KBM-7 (cell line): ENCODE data around the gene ZNF445.
"Not testable (repeated sequence)": the region's sequence is repeated elsewhere in the genome, so short reads cannot be mapped to it uniquely, and the experiment has no call there.

Experiments used
- DNase-seq: peaks from one replicate; pipeline ENCODE4 v3.0.0-alpha.2; 2015
- in situ Hi-C: fragments of 300-500 bp; cut with MboI; formaldehyde crosslinking; loops from 2 replicates; pipeline ENCODE4 v1.14.3; 2020; ENCODE audit warnings: low sequenced_read_pairs, low pct_unique_long_range_greater_than_20kb, mixed read lengths

Gene ZNF445

DNA sequence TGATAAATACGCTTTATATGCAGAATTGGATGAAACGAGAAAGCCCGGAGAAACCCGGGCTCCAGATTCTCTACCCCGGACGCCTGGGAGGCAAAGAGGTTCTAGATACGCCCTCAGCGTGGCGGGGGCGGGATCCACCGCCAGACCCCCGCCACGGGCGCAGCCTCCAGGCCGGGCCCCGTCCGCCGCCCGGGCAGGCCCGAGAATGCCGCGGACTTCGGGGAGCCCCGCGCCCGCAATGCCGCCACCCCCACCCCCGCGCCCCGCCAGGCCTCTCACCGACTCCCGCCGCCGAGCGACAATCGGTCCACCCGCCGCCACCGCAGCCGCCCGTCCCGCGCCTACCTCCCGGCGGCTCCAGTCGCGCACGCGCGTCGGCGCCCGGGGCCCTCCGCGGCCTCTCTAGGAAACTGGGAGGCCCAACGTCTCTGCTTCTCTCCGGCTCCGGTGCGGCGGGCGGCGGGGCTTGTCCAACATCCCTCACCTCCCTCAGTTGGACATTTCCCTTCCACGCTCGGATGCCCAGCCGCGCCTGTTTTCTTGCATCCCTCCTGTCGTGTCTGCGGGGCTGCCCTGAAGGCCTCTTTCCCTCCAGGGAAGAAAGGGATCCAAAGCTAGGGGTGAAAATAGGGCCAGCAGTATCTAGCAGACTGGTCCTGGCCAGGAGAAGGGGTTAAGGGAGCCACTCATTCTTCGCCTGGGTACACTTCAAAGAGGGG, at the start of gene ZNF445:
TSS of gene ZNF445 (minus strand) at position 359 of the 719 bp plus-strand sequence. CDS start 22,121 bp downstream, outside the sequence.
- peak; percentile 83 for DNase-seq
- in situ Hi-C loops: no loop called here

DNA sequence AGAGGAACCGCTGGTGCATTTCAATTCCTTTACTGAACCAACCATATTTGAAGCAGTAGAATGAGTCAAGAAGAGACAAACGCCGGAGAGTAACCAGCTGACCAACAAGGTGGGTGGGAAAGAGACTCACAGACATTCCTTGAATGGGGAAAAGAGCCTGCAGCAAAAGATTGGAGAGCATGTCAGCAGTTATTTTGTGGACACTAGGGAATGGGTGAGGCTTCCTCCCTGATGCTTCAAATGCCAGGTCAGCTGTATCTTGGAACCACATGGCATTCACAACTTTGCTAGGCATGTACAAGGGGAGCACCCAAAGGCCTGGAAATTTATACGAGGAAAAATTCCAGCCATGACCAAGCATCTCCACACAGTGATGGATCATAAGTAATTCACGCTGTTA, 47.6 kb upstream of the ZNF445 start:
- no peak for DNase-seq
- in situ Hi-C loops: no loop called here

DNA sequence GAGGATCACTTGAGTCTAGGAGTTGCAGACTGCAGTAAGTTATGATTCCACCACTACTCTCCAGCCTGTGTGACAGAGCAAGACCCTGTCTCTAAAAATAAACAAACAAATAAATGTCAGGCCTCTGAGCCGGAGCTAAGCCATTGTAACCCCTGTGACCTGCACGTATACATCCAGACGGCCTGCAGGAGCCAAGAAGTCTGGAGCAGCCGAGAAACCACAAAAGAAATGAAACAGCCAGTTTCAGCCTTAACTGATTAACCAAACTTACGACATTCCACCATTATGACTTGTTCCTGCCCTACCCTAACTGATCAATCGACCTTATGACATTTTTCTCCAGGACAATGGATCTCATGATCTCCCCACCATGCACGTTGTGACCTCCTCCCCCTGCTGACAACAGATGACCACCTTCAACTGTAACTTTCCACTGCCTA, 45.0 kb upstream of the ZNF445 start:
- DNase-seq: no peak
- in situ Hi-C loops: no loop called here

DNA sequence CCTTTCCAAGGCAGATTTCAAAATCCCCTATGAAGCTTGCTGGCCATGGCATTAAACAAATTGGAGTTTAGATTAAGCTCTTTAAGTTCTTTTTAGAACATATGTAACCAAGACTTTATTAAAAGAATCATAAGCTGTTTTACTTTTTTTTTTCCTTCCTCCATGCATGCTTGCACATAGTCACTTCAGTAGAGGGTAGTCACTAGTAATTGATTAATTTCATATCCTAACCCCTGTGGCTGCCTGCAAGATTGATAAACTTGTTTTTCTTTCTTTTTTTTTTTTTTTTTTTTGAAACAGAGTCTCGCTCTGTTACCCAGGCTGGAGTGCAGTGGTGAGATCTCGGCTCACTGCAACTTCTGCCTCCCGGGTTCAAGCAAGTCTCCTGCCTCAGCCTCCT, 44.3 kb upstream of the ZNF445 start:
- DNase-seq: no peak
- in situ Hi-C loops: no loop called here

DNA sequence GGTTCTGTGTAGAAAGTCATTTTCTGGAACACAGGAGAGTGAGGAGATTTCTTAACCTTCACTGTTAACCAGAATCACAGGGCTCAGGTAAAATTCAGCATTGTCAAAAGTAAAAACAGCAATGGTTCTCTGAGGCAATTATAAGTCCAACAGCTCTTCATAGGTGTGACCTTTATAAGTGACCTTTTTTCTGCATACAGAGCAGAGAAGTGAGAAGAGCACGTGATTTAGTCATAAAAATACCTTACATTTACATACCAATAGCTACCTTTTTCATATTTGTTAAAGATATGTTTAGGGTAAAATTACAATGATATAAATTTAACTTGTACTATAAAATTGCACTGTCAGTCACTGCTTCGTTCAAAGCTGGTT, 41.3 kb upstream of the ZNF445 start:
- no peak for DNase-seq
- in situ Hi-C loops: no loop called here

DNA sequence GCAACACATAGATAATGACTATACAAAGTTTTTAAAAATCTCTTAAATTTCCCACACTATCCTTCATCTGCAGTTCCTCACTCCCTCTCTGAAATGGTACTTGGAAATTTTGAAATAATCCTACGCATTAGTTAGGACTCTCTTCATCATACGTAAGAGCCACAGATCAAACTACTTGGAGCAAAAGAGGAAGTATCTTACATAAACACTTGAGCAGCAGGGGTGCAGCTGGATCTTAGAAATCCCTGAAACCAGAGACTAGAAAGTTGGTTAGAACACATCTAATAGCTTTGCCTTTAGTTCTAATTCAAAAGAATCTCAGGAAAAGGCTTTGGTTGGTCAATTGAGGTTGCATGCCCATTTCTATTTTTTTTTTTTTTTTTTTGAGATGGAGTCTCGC, 38.8 kb upstream of the ZNF445 start:
- DNase-seq: peak; percentile 75
- in situ Hi-C loops: no loop called here

DNA sequence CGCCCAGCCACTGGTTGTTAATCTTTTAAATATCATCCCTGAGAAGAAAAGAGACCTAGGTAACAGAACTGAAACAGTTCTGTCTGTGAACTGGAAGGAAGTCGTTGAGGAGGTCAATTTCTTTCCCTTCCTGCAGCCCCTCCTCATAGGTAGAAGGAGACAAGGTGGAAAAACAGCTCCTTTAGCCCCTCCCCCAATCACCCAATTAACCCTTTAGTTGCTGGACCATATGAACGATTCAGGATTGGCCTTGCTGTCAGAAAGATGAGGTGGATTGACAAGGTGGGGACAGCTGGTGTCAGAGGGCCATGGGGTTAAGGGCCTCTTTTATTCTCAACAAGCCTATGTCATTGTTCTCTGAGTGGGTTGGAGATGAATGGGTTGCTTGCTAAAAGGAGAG, 36.0 kb upstream of the ZNF445 start:
- in situ Hi-C loops: no loop called here
- DNase-seq: no peak

DNA sequence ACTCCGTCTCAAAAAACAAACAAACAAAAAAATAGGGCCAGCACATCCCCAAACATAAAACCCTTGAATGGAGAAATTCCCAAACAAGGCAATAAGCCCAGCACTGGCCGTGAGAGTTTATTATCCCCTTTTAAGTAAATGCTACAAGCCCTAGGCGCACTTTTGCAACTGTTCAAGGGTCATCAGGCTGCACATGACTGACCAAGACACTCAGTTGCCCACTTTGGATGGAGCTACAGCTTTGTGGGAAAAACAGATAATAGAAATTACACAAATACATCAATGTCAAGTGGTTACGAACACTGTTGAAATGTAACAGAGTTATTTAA, 33.7 kb upstream of the ZNF445 start:
- in situ Hi-C loops: no loop called here

DNA sequence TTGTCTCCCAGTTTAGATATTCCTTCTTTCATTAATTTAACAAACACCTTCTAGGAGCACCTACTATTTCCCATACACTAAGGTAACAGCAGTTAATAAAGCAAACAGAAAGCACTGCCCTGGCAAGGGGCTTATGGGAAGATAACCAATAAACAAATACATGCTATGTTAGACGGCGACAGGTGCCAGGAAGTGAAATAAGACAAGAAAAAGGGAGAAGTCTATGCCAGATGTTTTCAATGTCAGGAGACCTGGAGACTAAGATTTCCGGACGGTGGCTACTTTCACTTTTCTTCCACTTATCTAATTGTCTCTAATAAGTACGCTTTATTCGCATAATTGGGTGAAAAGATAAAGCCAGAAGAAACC, 32.5 kb upstream of the ZNF445 start:
- in situ Hi-C loops: no loop called here
- peak; percentile 53 for DNase-seq

More for the DNA sequence above, 33.7 kb upstream of the ZNF445 start:
- no peak for DNase-seq

DNA sequence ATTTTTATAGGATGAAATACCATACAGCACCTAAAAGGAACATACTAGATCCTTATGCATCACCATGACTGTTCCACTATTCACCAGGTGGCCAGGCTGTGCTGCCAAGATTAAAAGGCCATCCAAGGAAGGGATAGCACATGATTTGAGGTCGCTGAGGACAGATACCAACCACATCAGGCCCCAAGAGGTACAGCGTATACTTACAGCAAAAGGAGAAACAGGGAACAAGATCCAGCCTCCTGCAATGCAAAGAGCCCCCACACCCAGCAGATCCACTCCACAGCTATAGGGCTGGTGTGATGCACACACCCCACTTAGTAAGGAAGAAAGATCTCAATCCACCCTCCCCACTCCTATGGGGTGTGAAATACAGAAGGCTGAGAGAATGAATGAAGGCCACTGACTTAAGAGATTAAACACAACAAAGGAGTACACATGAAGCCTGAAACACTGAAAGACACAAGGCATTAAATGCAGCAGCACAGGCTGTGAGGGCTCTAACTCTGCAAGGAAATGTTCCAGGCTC, 32.0 kb upstream of the ZNF445 start:
- in situ Hi-C loops: no loop called here
- DNase-seq: peak; percentile 71

DNA sequence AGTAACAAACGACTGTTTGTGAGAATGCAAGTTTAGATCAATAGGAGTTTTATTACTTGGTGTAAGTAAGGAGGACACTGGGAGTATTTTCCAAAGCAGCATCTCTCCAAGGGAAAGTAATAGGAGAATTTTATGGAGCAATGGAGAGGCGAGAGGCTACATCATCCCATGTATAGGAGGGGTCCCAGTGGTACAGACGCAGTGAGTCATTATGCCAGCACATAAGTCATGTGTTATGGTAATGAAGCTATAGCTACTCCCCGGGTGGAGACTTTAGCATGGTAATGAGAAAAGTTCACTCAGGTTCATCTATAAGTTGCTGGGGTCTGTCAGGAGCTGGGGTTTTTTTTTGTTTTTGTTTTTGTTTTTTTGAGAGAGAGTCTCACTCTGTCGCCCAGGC, 29.5 kb upstream of the ZNF445 start:
- DNase-seq: no peak
- in situ Hi-C loops: no loop called here

DNA sequence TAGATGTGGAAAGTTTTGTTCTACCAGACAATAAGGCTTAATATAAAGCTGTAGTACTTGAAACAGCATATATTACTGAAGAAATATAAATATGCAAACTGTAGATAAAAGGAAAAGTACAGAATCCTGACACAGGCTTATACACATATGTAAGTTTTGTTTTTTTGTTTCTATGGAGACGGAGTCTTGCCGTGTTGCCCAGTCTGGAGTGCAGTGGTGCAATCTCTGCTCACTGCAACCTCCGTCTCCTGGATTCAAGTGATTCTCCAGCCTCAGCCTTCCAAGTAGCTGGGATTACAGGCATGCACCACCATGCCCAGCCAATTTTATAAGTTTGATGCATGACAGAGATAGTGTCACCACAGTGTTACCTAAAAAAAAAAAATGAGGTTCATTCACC, 29.1 kb upstream of the ZNF445 start:
- no peak for DNase-seq
- in situ Hi-C loops: no loop called here

DNA sequence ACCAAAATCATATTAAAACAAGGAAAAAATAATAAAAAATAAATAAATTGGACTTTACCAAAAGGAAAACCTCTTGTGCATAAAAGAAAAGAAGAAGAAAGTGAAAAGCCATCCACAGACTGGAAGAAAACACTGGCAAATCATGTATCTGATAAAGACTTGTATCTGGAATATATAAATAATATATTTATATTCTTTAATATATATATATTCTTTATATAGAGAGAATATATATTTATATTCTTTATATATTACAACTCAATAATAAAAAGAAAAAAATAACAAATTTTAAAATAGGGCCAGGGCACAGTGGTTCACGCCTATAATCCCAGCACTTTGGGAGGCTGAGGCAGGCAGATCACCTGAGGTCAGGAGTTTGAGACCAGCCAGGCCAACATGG, 27.1 kb upstream of the ZNF445 start:
- in situ Hi-C loops: no loop called here
- DNase-seq: no peak

DNA sequence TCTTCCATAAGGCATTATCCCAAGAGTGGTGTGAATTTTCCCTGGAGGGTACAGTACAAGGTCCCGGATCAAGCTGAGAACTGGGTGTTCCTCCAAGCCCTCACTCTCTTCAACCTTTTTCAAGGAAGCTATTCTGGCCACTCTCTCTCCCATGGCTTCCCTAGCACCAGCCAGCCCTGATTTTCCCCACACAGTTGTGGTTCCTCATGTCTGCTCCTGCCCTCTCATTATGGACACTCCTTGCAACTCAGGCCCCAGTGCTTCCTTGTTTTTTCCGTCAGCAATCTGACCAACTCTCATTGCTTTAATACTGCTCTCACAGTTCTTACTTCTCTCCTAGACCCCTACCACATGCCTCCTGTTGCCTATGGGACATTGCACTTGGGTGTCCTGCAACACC, 25.7 kb upstream of the ZNF445 start:
- in situ Hi-C loops, DNase-seq: not testable (repeated sequence)

DNA sequence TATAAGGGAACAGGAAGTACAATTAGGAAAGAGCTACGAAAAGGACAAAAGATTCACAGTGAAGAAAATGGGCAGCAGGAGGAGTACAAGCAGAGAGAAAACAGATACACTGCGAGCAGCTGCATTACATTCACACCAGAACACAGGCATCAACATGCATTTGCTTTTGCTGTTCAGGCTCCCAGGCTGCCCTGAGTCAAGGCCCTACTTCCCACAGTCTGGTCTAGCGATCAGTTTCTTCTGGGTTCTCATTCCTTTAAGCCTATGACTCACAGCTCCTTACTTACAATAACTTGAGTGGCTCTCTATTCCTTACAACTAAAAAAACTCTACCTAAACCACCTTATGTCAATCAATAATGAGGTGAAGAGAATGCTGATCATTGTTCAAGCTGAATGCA, 24.5 kb upstream of the ZNF445 start:
- no peak for DNase-seq
- in situ Hi-C loops: no loop called here

DNA sequence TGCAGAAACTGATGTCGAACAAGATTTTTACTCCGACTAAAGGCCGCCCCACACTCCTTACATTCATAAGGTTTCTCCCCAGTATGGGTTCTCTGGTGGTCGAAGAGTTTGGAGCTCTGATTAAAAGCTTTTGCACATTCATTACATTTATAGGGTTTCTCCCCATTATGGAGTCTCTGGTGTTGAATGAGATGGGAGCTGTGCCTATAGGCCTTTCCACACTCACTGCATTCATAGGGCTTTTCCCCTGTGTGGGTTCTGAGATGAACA, 22.4 kb upstream of the ZNF445 start:
- in situ Hi-C loops, DNase-seq: not testable (repeated sequence)

DNA sequence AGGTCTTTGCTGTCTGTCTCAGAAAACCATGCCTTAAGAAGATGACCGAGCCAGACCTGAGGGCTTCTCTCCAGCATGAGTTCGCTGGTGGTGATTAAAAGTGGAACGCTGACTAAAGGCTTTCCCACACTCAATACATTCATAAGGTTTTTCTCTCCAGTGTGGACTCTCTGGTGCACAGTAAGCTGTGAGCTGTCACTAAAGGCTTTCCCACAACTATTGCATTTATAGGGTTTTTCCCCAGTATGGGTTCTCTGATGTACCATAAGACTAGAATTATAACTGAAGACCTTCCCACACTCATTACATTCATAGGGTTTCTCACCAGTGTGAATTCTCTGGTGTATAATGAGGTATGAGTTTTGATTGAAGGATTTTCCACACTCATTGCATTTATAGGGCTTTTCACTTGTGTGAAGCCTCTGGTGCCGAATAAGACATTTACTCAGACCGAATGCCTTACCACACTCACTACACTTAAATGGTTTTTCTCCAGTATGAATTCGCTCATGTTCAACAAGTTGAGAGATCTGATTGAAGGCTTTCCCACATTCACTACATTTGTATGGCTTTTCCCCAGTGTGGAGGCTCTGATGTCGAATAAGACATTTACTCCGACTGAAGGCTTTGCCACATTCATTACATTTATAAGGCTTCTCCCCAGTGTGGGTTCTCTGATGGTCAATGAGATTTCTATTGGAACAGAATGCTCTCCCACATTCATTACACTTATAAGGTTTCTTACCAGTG, 21.9 kb upstream of the ZNF445 start:
- in situ Hi-C loops: no loop called here
- DNase-seq: no peak

DNA sequence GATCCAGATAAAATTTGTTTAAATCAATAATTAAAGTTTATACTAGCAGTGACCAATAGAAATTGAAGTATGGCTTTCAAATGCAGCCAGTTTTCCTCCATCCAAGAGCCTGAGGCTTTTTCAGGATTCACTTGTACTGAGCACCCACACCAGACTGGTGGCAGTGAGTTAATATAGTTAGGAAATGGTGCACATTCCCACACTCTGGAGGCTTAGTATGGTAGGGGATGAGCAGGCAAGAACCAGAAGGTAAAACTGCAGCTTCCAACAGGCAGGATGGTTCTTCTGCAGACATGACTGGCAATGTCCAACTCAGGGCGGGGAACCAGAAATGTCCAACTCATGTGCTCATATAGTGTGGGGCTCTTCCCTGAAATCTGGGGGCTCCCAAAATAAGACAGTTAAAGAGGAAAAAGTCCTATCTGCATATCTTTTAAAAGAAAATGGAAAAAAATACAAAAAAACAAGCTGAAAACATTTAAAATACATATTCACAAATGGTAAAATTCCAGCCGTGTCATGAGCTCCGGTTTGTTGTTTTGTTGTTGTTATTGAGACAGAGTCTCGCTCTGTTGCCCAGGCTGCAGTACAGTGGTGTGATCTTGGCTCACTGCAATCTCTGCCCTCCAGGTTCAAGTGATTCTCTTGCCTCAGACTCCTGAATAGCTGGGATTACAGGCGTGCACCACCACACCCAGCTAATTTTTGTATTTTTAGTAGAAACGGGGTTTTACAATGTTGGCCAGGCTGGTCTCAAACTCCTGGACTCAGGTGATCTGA, 18.4 kb upstream of the ZNF445 start:
- DNase-seq: no peak
- in situ Hi-C loops: no loop called here

DNA sequence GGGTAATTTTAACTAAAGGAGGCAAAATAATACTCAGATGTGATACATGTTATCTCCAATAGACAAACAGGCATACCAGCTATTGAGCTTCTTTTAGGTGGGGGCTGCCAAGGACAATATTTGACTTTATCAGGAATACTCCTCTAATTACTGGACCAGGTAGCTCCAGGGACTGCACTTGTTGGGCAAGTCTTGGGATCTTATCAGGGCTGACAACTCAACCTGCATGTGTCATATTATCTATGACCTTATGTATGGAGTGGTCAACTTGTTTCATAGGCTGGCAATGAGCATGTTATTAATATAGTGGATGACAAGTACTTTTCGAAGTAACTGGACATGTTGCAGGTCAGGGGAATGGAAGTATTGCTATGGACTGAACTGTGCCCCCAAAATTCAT, 15.0 kb upstream of the ZNF445 start:
- DNase-seq: no peak
- in situ Hi-C loops: no loop called here

DNA sequence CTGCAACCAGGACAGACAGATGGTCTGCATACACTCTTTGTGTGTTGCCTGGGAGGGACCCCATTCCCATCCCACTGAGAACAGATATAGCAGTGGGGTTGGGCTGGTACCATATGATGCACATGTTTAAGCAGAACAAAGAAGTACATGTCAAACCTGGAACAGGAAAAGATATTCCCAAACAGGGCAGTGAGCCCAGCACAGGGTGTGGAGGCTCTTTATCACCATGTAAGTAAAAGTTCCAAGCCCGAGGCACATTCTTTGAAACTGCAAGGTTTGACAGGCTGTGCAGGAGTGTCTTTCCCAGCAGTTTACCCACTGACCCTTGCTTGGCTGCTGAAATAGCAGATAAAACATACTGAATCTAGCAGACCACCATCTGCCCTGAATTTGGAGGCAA, 5.3 kb upstream of the ZNF445 start:
- no peak for DNase-seq
- in situ Hi-C loops: no loop called here
